HepG2 (cell line): ENCODE data around the gene MON1A. TPM values are rescaled to one million over a fixed set of nuclear protein-coding genes. Genes with fewer than 3 reads are reported as not detected.

Experiments
- ARID4A ChIP-seq: sonication (generic); formaldehyde crosslinking; IDR thresholded peaks from 2 replicates; pipeline ENCODE4 v1.5.0; 2020; ENCODE audit warnings: mild to moderate bottlenecking, missing genetic modification reagents, borderline replicate concordance
- MNT ChIP-seq: fragments of 450-650 bp; IDR thresholded peaks from 2 replicates; pipeline ENCODE4 v1.6.1; 2016
- MTERF4 ChIP-seq: sonication (generic); formaldehyde crosslinking; IDR thresholded peaks from 2 replicates; pipeline ENCODE4 v1.8.0; 2023; ENCODE audit warnings: mild to moderate bottlenecking, missing genetic modification reagents
- PBX2 ChIP-seq: IDR thresholded peaks from 2 replicates; pipeline ENCODE4 v1.6.1; 2016; ENCODE audit warnings: control low read depth
- PHF5A ChIP-seq: IDR thresholded peaks from one replicate; pipeline ENCODE4 v1.6.1; 2018; ENCODE audit warnings: low read depth, missing genetic modification reagents; ENCODE audit not compliant: unreplicated experiment
- SMAD3 ChIP-seq: sonication (generic); formaldehyde crosslinking; IDR thresholded peaks from 2 replicates; pipeline ENCODE4 v1.4.0; 2020; ENCODE audit warnings: missing genetic modification reagents
- SMARCE1 ChIP-seq: fragments of 450-650 bp; IDR thresholded peaks from 2 replicates; pipeline ENCODE4 v1.6.1; 2017; ENCODE audit warnings: borderline replicate concordance
- ZNF142 ChIP-seq: sonication (generic); formaldehyde crosslinking; IDR thresholded peaks from 2 replicates; pipeline ENCODE4 v1.4.0; 2020; ENCODE audit warnings: missing genetic modification reagents
- ZNF17 ChIP-seq: sonication (generic); formaldehyde crosslinking; IDR thresholded peaks from 2 replicates; pipeline ENCODE4 v1.5.0; 2020; ENCODE audit warnings: mild to moderate bottlenecking, missing genetic modification reagents
- ZNF205 ChIP-seq: IDR thresholded peaks from 2 replicates; pipeline ENCODE4 v1.6.1; 2018; ENCODE audit warnings: missing biosample characterization, missing genetic modification reagents
- ZNF264 ChIP-seq: sonication (generic); formaldehyde crosslinking; IDR thresholded peaks from 2 replicates; pipeline ENCODE4 v1.4.0; 2020; ENCODE audit warnings: missing genetic modification reagents
- ZNF619 ChIP-seq: sonication (generic); formaldehyde crosslinking; IDR thresholded peaks from 2 replicates; pipeline ENCODE4 v1.4.0; 2020; ENCODE audit warnings: mild to moderate bottlenecking, missing genetic modification reagents
- ZNF777 ChIP-seq: sonication (generic); formaldehyde crosslinking; IDR thresholded peaks from 2 replicates; pipeline ENCODE4 v1.4.0; 2020; ENCODE audit warnings: missing genetic modification reagents
- polyA plus RNA-seq, 8 experiments: library from polyadenylated mRNA; depleted of rRNA in 3 of 8; stranded (reverse) in 7 of 8; unstranded in 1 of 8; fragments of >200 nt; fragmentation: Illumina TruSeq in 4 of 8; extraction: Trizol in 4 of 8; gene quantifications; 2 replicates each; pipeline versions ENCODE4 v1.2.1 to v1.2.3, GENCODE V29; 2011 to 2016; ENCODE audit warnings: low read depth in 4 of 8, missing spikeins in 1 of 8, mixed read lengths in 1 of 8; ENCODE audit not compliant: insufficient read depth in 1 of 8
- total RNA-seq, 5 experiments: library from RNA; depleted of rRNA; stranded (reverse); fragments of >200 nt; fragmentation: Illumina TruSeq; extraction: Trizol; gene quantifications; 2 replicates each; pipeline ENCODE4 v1.2.3, GENCODE V29; 2016; ENCODE audit warnings: low read depth in 1 of 5

MON1A gene
- total and polyA plus RNA-seq, 2 of the 13 experiments (the other 11 are each of a cell fraction or from before 2014, with no cell fraction given), result 4.6 to 9.0 TPM

GRCh38 chr3:49939858-49940666 lies 10.5 kb upstream of the MON1A start, which contains the start of gene RBM6 (continued):
- TF ChIP-seq ARID4A (CRISPR knock-in tag) (peak; percentile 98), MTERF4 (CRISPR knock-in tag) (peak; percentile 22; the same call in 1 of the 2 replicates), ZNF142 (0 out of 2 replicates have a peak, but pooled peaks have one; percentile 51), SMAD3 (CRISPR knock-in tag) (peak; percentile 70), ZNF205 (CRISPR knock-in tag) (peak; percentile 85), ZNF17 (CRISPR knock-in tag) (no peak), ZNF264 (CRISPR knock-in tag) (peak; percentile 80), ZNF777 (CRISPR knock-in tag) (peak; percentile 73; the same call in 1 of the 2 replicates), ZNF619 (CRISPR knock-in tag) (no peak), SMARCE1 (no peak), PHF5A (CRISPR knock-in tag) (no peak), MNT (peak; percentile 70), PBX2 (no peak)
